Testis (tissue), 5 donors: ENCODE data around the gene SPIRE2. TPM values are rescaled to one million over a fixed set of nuclear protein-coding genes. Genes with fewer than 3 reads are reported as not detected.
A peak's percentile ranks its signal among the peaks of the same experiment; 100 is the strongest.
"Not testable (repeated sequence)": the region's sequence is repeated elsewhere in the genome, so short reads cannot be mapped to it uniquely, and the experiment has no call there.

Experiments
- DNase-seq: peaks from one replicate; pipeline ENCODE4 v3.0.0-alpha.2; 2019
- H3K27ac ChIP-seq, 2 donors: fragments of 200-600 bp; sonication (generic); one replicate each; pipeline ENCODE4 v1.5.1; 2019
- H3K27me3 ChIP-seq: fragments of 200-600 bp; sonication (generic); one replicate; pipeline ENCODE4 v1.5.1; 2019
- H3K36me3 ChIP-seq: fragments of 200-600 bp; sonication (generic); one replicate; pipeline ENCODE4 v1.5.1; 2017; ENCODE audit warnings: low read depth; ENCODE audit errors: missing control alignments
- H3K4me1 ChIP-seq: fragments of 200-600 bp; sonication (generic); one replicate; pipeline ENCODE4 v1.5.1; 2019
- H3K4me3 ChIP-seq, 2 donors: fragments of 200-600 bp; sonication (generic); one replicate each; pipeline ENCODE4 v1.5.1; 2017 to 2019
- H3K9me3 ChIP-seq: fragments of 200-600 bp; sonication (generic); one replicate; pipeline ENCODE4 v1.5.1; 2017
- CTCF ChIP-seq, 3 experiments: fragments of 450-650 bp in 2 of 3; fragments of 200-600 bp in 1 of 3; sonication (generic) in 1 of 3; IDR thresholded peaks; one replicate each; pipeline ENCODE4 v1.5.1; 2016 to 2019; ENCODE audit warnings: antibody characterized with exemption in 3 of 3, mild to moderate bottlenecking in 2 of 3, moderate library complexity in 1 of 3
- POLR2A ChIP-seq: fragments of 450-650 bp; IDR thresholded peaks from one replicate; pipeline ENCODE4 v1.6.1; 2017; ENCODE audit warnings: antibody characterized with exemption, mild to moderate bottlenecking, moderate library complexity
- WGBS, 2 donors: methylation state at CpG; one replicate each; pipeline ENCODE4 v1.1.5; 2018; 5-methylcytosine and 5-hydroxymethylcytosine counted together
- intact Hi-C: fragments of 100-400 bp; cut with DNase I; formaldehyde crosslinking; loops from one replicate; pipeline ENCODE4 v1.15.1; 2023; ENCODE audit warnings: low total_unique reads
- long read RNA-seq, 2 donors: transcript quantifications; one replicate each; lab custom pipeline, GENCODE V29; 2026
- polyA plus RNA-seq: library from polyadenylated mRNA; stranded (reverse); fragments of 350-450 nt; fragmentation: Illumina TruSeq; extraction: RNeasy Lipid Tissue Mini Kit (QIAGEN cat#74804); gene quantifications from one replicate; pipeline ENCODE4 v1.2.3, GENCODE V29; 2014; ENCODE audit warnings: low read depth, low replicate concordance; ENCODE audit not compliant: insufficient read depth
- total RNA-seq, 2 donors: library from RNA; depleted of rRNA; stranded (reverse); fragments of >200 nt; gene quantifications; one replicate each; pipeline ENCODE4 v1.2.3, GENCODE V29; 2016

SPIRE2 gene
- 10 to 100 TPM; 20.9 to 31.3 TPM for total RNA-seq
- 11.5 TPM for polyA plus RNA-seq
- long read RNA-seq, donor 1, partial matches to known transcripts, result 0 of 1 reads
- long read RNA-seq, donor 1, other reads (novel, unspliced or antisense), result 0 of 1 reads
- long read RNA-seq, donor 2, partial matches to known transcripts, result 0 of 1 reads
- long read RNA-seq, donor 2, other reads (novel, unspliced or antisense), result 0 of 1 reads

GRCh38 chr16:89828199-89828869 lies at the start of gene SPIRE2:
SPIRE2 (plus strand) TSS chr16:89828475; CDS start chr16:89828551, 76 bp downstream.
- 0 to 1% methylated on average over 24 to 32 of the region's 98 CpGs for WGBS, 2 donors
- H3K27me3 ChIP-seq, result no peaks in the 10 kb centered on the region
- H3K9me3 ChIP-seq, result no peaks in the 10 kb centered on the region
- peaks cover 11% of the 10 kb centered on the region for H3K4me1 ChIP-seq
- TF ChIP-seq CTCF (IDR thresholded peaks at IDR 0.05) (no peak), POLR2A (no peak)
- H3K27ac ChIP-seq, result peak within 1 kb of the TSS; percentile 63 to 66
- intact Hi-C loops, result no loop called here
- peak; percentile 74 for DNase-seq
- peak within 1 kb of the TSS; percentile 52 to 64 for H3K4me3 ChIP-seq
- no peaks in the 10 kb centered on the region for H3K36me3 ChIP-seq

- WGBS, 2 donors, result 84 to 94% methylated on average over 9 to 13 of the region's 13 CpGs
- H3K36me3 ChIP-seq, result no peaks in the 10 kb centered on the region
- intact Hi-C loops, result no loop called here
- H3K9me3 ChIP-seq, result no peaks in the 10 kb centered on the region
- TF ChIP-seq CTCF (IDR thresholded peaks at IDR 0.05), result no peak
- TF ChIP-seq POLR2A, result no peak
- no peak overlapping the region for H3K4me3 ChIP-seq
- no peak for DNase-seq
- no peaks in the 10 kb centered on the region for H3K4me1 ChIP-seq
- H3K27me3 ChIP-seq, result no peaks in the 10 kb centered on the region
- no peak overlapping the region for H3K27ac ChIP-seq
Measured at GRCh38 chr16:89779231-89779908, 48.9 kb upstream of the SPIRE2 start.

GRCh38 chr16:89779909-89780305 lies 48.4 kb upstream of the SPIRE2 start:
- Histone ChIP-seq H3K4me1 (no peaks in the 10 kb centered on the region), H3K36me3 (no peaks in the 10 kb centered on the region), H3K9me3 (no peaks in the 10 kb centered on the region), H3K27me3 (no peaks in the 10 kb centered on the region), H3K27ac (no peak overlapping the region), H3K4me3 (no peak overlapping the region)
- 96 to 100% methylated on average over 6 of the region's 6 CpGs for WGBS, 2 donors
- TF ChIP-seq CTCF (IDR thresholded peaks at IDR 0.05) (no peak), POLR2A (no peak)
- intact Hi-C loops, result no loop called here
- no peak for DNase-seq

GRCh38 chr16:89782489-89782888 lies 45.8 kb upstream of the SPIRE2 start:
- no peaks in the 10 kb centered on the region for H3K4me1 ChIP-seq
- 98 to 99% methylated on average over 6 of the region's 6 CpGs for WGBS, 2 donors
- H3K36me3 ChIP-seq, result no peaks in the 10 kb centered on the region
- H3K27ac ChIP-seq, result no peak overlapping the region
- DNase-seq, result no peak
- intact Hi-C loops, result no loop called here
- H3K4me3 ChIP-seq, result no peak overlapping the region
- no peaks in the 10 kb centered on the region for H3K9me3 ChIP-seq
- TF ChIP-seq CTCF (IDR thresholded peaks at IDR 0.05) (no peak), POLR2A (no peak)
- no peaks in the 10 kb centered on the region for H3K27me3 ChIP-seq

- H3K27me3 ChIP-seq, H3K36me3 ChIP-seq, H3K27ac ChIP-seq, H3K9me3 ChIP-seq, H3K4me1 ChIP-seq, H3K4me3 ChIP-seq, DNase-seq, intact Hi-C loops: not testable (repeated sequence)
- 95% methylated on average over 6 of the region's 6 CpGs for WGBS, 2 donors
Measured at GRCh38 chr16:89783952-89784351, 44.3 kb upstream of the SPIRE2 start.
